ENCODE measurements around the gene CDO1. TPM values are rescaled to one million over a fixed set of nuclear protein-coding genes. Genes with fewer than 3 reads are reported as not detected.

Gene CDO1
- total RNA-seq, 2 experiments from 2014 or later, result not detected

DNA sequence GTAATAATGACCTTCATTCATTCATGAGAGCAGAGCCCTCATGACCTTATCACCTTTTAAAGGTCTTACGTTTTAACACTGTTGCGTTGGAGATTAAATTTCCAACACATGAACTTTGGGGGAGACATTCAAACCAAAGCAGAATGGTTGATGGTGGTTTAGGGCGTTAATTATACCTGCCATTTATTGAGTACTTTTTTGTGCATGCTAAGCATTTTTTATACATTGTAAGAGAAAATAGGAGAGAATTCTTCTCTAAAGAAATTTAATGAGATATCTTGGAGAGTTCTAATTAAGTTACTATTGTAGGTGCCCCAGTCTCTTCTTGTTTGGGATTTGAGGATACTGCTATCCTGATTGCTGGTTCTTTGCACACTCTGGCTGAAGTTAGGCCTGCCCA lies 37.7 kb upstream of the CDO1 start:
- H2AFZ ChIP-seq (ENCODE audit: low read length), result no peak overlapping the region
- ChIA-PET POLR2A (no interaction called here), CTCF (ENCODE audit: unreplicated experiment) (no interaction called here)
- no peak overlapping the region for H3K4me3 ChIP-seq (ENCODE audit: low read depth, low read length, poor library complexity, severe bottlenecking)
- H3K36me3 ChIP-seq (ENCODE audit: insufficient read depth, low read length), result peaks cover 8% of the 10 kb centered on the region
- H3K9me3 ChIP-seq (ENCODE audit: low read length), result peaks cover 9% of the 10 kb centered on the region; the same call in 1 of the 2 replicates
- intact Hi-C loops (cut with micrococcal nuclease; ENCODE audit: unreplicated experiment), result no loop called here
- H3K4me1 ChIP-seq (ENCODE audit: insufficient read depth, low read length, poor library complexity, severe bottlenecking), result no peaks in the 10 kb centered on the region
- no peaks in the 10 kb centered on the region for H4K20me1 ChIP-seq (ENCODE audit: insufficient read depth, low read length)
- TF ChIP-seq, protein P1, sequence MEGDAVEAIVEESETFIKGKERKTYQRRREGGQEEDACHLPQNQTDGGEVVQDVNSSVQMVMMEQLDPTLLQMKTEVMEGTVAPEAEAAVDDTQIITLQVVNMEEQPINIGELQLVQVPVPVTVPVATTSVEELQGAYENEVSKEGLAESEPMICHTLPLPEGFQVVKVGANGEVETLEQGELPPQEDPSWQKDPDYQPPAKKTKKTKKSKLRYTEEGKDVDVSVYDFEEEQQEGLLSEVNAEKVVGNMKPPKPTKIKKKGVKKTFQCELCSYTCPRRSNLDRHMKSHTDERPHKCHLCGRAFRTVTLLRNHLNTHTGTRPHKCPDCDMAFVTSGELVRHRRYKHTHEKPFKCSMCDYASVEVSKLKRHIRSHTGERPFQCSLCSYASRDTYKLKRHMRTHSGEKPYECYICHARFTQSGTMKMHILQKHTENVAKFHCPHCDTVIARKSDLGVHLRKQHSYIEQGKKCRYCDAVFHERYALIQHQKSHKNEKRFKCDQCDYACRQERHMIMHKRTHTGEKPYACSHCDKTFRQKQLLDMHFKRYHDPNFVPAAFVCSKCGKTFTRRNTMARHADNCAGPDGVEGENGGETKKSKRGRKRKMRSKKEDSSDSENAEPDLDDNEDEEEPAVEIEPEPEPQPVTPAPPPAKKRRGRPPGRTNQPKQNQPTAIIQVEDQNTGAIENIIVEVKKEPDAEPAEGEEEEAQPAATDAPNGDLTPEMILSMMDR (conservative IDR thresholded peaks at IDR 0.05; ENCODE audit: low read length), result no peak
- TF ChIP-seq EZH2phosphoT487 (IDR thresholded peaks at IDR 0.05; ENCODE audit: borderline replicate concordance, low read depth, low read length), result no peak
- no TSS peak for BruUV-seq (replicated peaks)
- H3K27ac ChIP-seq (ENCODE audit: low read depth, low read length, poor library complexity, severe bottlenecking), result no peak overlapping the region
- no peak for DNase-seq (ENCODE audit: low spot score)
- H3K4me2 ChIP-seq (ENCODE audit: low read length), result no peak overlapping the region
- H3K79me2 ChIP-seq (ENCODE audit: insufficient read depth, low read depth, low read length), result peaks cover 63% of the 10 kb centered on the region; the same call in 1 of the 2 replicates
- no peaks in the 10 kb centered on the region for H3K9me2 ChIP-seq (ENCODE audit: insufficient read depth, low read length)

DNA sequence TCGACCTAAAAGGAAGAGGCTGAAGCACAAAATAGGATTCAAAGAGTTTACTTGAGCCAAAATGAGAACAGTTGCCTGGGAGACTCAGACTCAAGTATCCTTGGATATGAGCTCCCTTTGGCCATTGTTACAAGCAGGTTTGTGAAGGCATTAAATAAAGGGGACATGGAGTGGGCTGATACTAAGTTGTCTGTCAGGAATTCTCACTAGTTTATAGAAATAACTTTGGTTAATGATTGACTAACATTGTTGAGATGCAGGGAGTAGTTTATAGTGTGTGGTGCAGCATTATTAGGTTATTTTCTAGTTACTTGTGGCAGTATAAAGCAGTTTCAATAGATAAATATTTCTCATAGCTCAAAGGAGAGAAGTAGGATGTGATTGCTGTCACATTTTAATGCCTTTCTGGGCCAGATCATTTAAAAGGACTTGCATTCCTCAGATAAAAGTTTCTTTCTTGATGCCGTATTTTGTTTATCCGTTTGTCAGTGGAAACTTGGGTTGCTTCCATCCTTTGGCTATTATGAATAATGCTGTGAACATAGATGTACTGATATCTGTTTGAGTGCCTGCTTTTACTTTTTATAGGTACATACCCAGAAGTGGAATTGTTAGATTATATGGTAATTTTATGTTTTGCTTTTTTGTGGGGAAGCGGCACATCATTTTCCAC lies 34.4 kb upstream of the CDO1 start:
- Histone ChIP-seq H3K79me2 (ENCODE audit: insufficient read depth, low read depth, low read length) (peaks cover 75% of the 10 kb centered on the region), H3K27ac (ENCODE audit: low read depth, low read length, poor library complexity, severe bottlenecking) (no peak overlapping the region), H3K9me3 (ENCODE audit: low read length) (peaks cover 9% of the 10 kb centered on the region; the same call in 1 of the 2 replicates), H2AFZ (ENCODE audit: low read length) (no peak overlapping the region), H4K20me1 (ENCODE audit: insufficient read depth, low read length) (no peaks in the 10 kb centered on the region), H3K9me2 (ENCODE audit: insufficient read depth, low read length) (no peaks in the 10 kb centered on the region), H3K4me2 (ENCODE audit: low read length) (no peak overlapping the region), H3K36me3 (ENCODE audit: insufficient read depth, low read length) (peaks cover 8% of the 10 kb centered on the region), H3K4me3 (ENCODE audit: low read depth, low read length, poor library complexity, severe bottlenecking) (no peak overlapping the region), H3K4me1 (ENCODE audit: insufficient read depth, low read length, poor library complexity, severe bottlenecking) (peaks cover 6% of the 10 kb centered on the region)
- POLR2A ChIA-PET, result interaction anchor here (1.1 to 1.4 kb wide), 2 partner anchors 10 to 48 kb away, joined by 3 read pairs; no protein-coding TSS in a partner anchor
- intact Hi-C loops (cut with micrococcal nuclease; ENCODE audit: unreplicated experiment), result no loop called here
- TF ChIP-seq EZH2phosphoT487 (IDR thresholded peaks at IDR 0.05; ENCODE audit: borderline replicate concordance, low read depth, low read length), result no peak
- TF ChIP-seq, protein P1 (conservative IDR thresholded peaks at IDR 0.05; ENCODE audit: low read length), result no peak
- CTCF ChIA-PET (ENCODE audit: unreplicated experiment), result no interaction called here
- BruUV-seq (replicated peaks), result no TSS peak
- no peak for DNase-seq (ENCODE audit: low spot score)

DNA sequence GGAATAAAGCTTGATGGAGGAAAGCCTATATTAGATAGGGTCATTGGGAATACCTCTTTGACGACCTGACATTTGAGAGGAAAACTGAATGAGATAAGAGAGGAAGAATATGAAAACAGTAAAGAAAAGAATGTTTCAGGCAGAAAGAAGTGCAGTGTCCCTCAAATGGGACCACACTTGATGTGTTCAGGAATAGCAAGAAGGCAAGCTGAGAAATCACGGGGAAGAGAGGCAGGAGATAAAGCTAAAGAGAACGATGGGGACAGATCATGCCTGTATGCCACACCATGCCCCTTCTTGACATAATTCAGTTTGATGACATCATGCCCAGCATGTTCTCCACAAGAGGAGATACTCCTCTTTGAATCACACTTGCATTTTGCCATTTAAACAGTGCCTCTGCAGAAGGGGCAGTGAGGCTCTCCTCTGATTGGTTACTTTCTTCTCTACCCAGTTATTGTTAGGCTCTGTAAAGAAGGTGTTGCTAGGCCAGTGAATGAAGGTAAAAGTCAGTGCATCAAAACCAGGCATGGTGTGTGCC lies 32.9 kb upstream of the CDO1 start:
- BruUV-seq (replicated peaks), result no TSS peak
- Histone ChIP-seq H3K9me3 (ENCODE audit: low read length) (peaks cover 9% of the 10 kb centered on the region; the same call in 1 of the 2 replicates), H4K20me1 (ENCODE audit: insufficient read depth, low read length) (no peaks in the 10 kb centered on the region), H3K36me3 (ENCODE audit: insufficient read depth, low read length) (peaks cover 7% of the 10 kb centered on the region), H3K4me3 (ENCODE audit: low read depth, low read length, poor library complexity, severe bottlenecking) (no peak overlapping the region), H3K4me2 (ENCODE audit: low read length) (no peak overlapping the region), H3K27ac (ENCODE audit: low read depth, low read length, poor library complexity, severe bottlenecking) (no peak overlapping the region), H2AFZ (ENCODE audit: low read length) (no peak overlapping the region), H3K4me1 (ENCODE audit: insufficient read depth, low read length, poor library complexity, severe bottlenecking) (peaks cover 22% of the 10 kb centered on the region), H3K79me2 (ENCODE audit: insufficient read depth, low read depth, low read length) (peaks cover 81% of the 10 kb centered on the region), H3K9me2 (ENCODE audit: insufficient read depth, low read length) (no peaks in the 10 kb centered on the region)
- intact Hi-C loops (cut with micrococcal nuclease; ENCODE audit: unreplicated experiment), result no loop called here
- DNase-seq (ENCODE audit: low spot score), result no peak
- ChIA-PET POLR2A (interaction anchor here (0.7 to 1.4 kb wide), 2 partner anchors 9 to 48 kb away, joined by 3 read pairs; no protein-coding TSS in a partner anchor), CTCF (ENCODE audit: unreplicated experiment) (no interaction called here)
- TF ChIP-seq, protein P1 (conservative IDR thresholded peaks at IDR 0.05; ENCODE audit: low read length), result no peak
- no peak for TF ChIP-seq EZH2phosphoT487 (IDR thresholded peaks at IDR 0.05; ENCODE audit: borderline replicate concordance, low read depth, low read length)

Measured in OCI-LY7 (cell line).